GM11168 (cell line): ENCODE measurements around the gene PLK5.
"Not testable (repeated sequence)": the region's sequence is repeated elsewhere in the genome, so short reads cannot be mapped to it uniquely, and the experiment has no call there.

Source experiments
- in situ Hi-C: fragments of 300-500 bp; cut with MboI; formaldehyde crosslinking; loops from one replicate; pipeline ENCODE4 v1.12.0; 2022; ENCODE audit warnings: low sequenced_read_pairs; ENCODE audit not compliant: unreplicated experiment

The PLK5 gene

DNA sequence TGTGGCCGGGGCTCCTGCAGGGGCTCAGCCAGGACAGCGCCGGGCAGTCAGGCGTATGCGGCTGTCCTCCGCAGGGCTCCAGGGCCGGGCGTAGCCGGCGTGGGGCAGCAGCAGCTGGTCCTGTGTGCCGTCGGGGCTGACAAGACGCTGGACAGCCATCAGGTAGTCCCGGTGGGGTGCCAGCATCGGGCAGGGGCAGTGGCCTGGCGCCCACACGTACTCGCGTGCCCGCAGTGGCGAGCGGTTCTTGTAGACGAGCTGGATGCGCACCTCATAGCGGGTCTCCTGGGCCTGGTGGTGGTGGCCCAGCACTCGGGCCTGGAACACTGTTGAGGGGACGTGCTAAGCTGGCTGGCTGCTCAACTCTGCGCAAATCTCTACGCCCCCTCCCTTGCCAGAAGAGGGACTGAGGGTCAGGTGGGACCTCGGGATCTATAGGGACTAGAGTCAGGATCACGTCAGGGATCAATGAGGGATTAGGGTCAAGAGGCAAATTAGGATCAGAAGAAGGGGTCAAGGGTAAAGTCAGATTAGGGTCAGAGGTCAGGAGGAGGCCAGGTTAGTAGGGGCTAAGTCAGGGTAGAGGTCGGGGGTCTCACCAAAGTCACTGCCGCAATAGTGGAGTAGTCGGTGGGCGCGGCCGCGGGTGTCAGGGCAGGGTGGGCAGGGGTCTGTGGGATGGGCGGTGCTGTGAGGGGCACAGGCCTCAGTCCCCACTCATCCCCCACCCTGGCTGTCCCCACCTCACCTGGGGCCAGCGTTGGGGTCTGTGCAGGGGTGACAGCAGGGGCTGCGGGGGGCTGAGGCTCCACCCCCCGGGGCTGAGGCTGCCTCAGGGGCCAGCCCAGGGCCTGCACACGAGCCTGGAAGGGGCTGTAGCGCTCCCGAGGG lies 17.6 kb upstream of the PLK5 start:
- in situ Hi-C loops = no loop called here

GRCh38 chr19:1507192-1507660 lies 16.7 kb upstream of the PLK5 start:
- in situ Hi-C loops = no loop called here

GRCh38 chr19:1507763-1508506 lies 15.9 kb upstream of the PLK5 start:
- in situ Hi-C loops = no loop called here

DNA sequence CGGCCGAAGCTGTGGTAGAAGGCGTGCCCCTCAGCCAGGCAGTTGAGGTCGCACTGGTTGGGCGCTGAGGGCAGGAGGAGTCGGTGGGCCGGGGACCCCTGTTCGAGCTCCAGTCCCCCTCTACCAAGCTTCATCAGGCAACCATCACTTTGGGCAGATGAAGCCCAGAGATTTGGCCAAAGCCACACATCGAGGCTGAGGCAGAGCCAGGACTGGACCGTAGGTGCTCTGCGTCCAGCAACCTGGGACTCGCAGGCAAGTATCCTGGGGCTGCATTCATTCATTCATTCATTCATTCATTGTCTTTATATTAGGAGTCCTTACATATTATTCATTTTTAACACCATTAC lies 15.4 kb upstream of the PLK5 start:
- in situ Hi-C loops = no loop called here

GRCh38 chr19:1509602-1510441 lies 14.1 kb upstream of the PLK5 start:
- in situ Hi-C loops = no loop called here

GRCh38 chr19:1510442-1510806 lies 13.5 kb upstream of the PLK5 start:
- in situ Hi-C loops = no loop called here

GRCh38 chr19:1510807-1511206 lies 13.1 kb upstream of the PLK5 start:
- in situ Hi-C loops = no loop called here

DNA sequence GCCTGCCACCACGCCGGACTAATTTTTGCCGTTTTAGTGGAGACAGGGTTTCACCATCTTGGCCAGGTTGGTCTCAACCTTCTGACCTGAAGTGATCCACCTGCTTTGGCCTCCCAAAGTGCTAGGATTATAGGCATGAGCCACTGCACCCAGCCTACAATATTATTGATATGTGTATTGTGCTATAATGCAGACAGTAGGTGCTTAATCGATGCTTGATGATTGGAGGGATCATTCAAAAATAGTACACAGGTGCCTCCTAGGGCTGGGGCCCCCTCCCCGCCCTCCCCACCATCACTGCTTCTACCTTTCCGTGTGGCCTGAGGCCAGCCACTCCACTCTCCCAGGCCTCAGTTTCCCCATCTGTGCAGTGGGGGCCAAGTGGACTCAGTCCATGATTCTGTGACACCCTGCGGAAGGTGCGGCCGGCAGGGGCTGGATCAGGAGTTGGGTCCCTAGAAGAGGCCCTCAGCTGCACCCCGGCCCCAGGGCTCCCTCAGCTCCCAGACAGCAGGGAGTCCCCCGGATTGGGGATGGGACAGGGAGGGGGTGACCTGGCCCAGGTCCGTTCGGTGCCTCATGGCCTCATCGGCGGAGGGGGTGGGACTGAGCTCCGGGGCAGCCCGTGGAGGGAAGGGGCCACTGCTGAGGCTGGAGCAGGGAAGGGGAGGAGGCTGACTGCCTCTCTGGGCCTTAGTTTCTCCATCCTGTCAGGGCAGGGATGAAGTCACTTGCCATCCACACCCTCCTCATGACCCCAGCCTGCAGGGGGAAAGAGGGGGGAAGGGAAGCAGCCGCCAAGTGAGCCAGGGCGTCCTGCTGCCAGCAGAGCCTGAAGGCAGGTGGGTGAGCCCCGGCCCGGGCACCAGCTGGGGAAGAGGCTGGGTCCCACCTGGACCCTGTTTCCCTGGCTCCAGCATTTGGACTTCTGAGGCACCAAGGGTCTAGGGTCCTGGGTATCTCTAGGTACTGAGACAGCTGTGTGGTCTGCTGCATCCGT lies 12.3 kb upstream of the PLK5 start:
- in situ Hi-C loops = no loop called here

DNA sequence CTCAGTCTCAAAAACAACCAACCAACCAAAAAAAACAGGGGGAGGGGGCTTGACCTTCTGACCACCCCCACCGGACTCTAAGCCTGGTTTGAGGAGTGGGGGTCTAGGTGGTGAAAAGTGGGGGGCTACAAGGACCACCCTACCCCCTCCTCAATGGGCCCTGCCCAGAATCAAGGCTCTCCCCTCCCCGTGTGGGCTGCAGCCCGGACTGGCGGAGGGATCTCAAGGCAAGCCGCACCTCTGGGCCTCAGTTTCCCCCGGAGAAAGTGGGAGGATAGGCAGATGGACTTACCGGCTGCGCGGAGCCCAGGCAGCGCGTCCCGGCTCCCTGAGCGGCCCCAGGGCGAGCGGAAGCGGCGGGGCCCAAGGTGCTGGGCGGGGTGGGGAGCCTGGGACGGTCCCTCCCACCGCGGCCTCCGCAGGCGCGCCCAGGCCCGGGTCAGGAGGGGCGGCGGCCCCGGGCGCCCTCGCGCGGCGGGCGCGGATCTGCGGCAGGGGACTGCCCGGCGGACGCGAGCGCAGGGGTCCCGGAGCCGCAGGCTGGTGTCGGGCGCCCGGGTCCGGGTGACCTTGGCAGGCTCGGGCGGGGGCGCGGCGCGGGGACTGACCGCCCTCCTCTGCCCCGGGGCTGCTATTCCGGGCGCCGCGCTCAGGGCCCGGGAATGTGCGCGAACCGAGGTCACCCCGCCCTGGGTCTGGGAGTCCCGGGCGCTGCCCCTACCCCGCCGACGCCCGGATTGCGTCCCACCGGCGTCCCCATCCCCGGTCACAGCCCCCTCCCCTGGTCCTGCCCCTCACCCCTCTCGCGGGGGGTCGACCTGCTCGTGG lies 11.0 kb upstream of the PLK5 start, which contains the start of gene ADAMTSL5:
TSS of gene ADAMTSL5 (minus strand) at position 349 of the 828 bp plus-strand sequence. CDS start 2,076 bp downstream, outside the sequence.
- in situ Hi-C loops = no loop called here

- in situ Hi-C loops = no loop called here
Observed at GRCh38 chr19:1513499-1514294, 10.2 kb upstream of the PLK5 start.

- in situ Hi-C loops = no loop called here
Observed at GRCh38 chr19:1514295-1514661, 9.6 kb upstream of the PLK5 start.

- in situ Hi-C loops = no loop called here
Observed at GRCh38 chr19:1514986-1515721, 8.7 kb upstream of the PLK5 start.

DNA sequence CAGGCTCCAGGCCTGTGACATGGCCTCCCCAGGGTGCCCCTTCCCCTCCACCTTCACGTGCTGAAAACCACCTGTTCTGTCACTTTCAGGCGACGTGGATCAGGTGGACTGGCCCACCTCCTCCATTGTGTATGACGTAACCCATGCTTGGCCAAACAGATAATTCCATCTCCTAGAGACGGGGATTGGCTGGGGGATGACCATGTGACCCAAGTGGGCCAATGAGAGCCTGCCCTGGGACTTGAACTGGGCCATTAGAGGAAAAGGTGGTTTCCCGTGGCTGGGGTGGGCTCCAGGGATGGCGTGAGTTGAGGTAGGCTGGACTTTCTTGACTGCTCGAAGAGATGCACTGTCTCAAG lies 7.5 kb upstream of the PLK5 start:
- in situ Hi-C loops = no loop called here

DNA sequence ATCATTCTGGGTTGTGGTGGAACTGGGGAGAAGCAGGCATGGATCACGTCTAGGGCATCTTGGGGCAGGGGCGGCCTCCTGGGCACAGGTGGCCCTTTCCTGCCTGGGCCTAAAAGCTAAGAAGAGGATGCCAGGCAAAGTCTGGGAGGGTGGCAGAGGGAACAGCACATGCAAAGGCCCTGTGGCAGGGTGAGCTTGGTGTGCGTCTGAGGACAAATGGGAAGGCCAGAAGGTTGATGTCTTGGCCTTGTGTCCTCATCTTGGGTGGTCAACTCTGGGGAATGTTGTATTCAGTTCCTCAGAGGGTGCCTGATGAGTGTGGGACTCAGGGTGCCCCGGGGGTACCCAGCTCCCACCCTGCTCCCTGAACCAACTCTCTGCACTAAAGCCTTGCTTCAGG lies 5.4 kb upstream of the PLK5 start:
- in situ Hi-C loops = no loop called here

- in situ Hi-C loops = not testable (repeated sequence)
Observed at GRCh38 chr19:1519802-1520201, 4.1 kb upstream of the PLK5 start.

- in situ Hi-C loops = no loop called here
Observed at GRCh38 chr19:1520203-1520780, 3.6 kb upstream of the PLK5 start.

- in situ Hi-C loops = no loop called here
Observed at GRCh38 chr19:1521636-1522035, 2.2 kb upstream of the PLK5 start.
